ENCODE results near the gene DEDD2.

The DEDD2 gene

GRCh38 chr19:42198676-42199439 is 18.6 kb downstream of the DEDD2 start:
- no peak for DNase-seq (ENCODE audit: low spot score)

DNA sequence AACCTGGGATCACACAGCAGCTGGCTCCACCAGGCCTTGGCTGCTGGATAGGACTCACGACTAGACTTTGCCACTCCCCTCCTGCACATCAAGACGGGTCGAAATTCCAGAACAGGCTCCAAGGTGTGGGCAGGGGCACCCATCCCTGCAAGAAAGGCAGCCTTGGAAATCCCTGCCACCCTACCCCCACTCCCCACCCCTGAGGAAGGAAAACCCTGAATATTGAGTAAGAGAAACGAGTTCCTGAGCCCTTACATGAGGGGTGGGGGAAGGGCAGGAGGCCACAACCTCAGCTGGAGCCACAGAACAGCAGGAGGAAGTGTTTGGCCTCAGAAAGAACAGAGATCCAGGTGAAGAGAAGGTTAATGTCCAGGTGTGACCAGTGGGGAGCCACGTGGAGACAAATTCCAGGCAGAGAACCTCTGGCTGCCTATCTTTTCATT is 20.1 kb downstream of the DEDD2 start:
- no peak for DNase-seq (ENCODE audit: low spot score)

DNA sequence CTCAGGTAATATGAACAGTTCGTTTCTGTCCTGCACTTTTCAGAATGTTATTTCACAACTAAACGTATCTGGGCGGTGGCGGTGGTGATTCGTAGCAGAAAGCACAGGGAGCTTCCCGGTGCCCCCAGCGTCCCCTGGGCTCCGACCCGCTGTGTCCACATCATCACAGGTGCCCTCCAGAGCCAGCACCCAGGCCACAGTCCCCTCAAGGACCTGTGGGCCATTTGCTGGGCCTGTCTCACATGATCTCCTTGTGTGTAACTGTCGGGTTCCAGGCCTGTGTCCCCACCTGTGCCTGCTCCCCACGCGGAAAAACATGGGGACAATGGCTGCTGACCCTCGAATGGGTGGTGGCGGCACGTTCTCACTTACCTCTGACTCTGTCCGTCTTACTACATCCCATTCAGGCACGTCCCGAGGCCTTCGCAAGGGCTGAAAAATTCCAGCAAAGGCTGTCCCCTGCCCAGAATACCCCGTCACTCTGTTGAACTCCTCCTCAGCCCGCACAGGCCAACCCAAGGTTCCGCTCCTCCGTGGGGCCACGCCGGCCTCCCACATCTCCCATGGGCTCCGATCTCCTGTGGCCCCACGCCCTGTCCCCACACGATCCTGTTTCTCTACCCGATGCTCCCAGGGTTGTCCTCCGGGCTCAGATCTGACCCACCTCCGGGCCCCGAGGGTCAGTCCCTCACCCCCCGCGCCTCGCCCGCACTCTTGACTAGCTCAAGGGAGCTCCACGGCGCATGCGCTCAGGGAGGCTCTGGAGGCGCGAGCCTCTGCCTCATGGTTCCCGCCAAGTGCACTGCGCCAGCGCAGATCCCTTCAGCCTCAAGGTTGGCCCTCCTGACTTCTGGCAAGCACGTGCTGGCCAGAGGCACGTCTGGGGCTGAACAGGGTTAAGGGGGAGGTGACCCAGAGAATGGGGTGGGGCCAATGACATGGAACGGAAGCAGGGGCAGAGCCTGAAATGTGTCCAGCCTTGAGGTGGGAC is 21.2 kb downstream of the DEDD2 start:
- no peak for DNase-seq (ENCODE audit: low spot score)

DNA sequence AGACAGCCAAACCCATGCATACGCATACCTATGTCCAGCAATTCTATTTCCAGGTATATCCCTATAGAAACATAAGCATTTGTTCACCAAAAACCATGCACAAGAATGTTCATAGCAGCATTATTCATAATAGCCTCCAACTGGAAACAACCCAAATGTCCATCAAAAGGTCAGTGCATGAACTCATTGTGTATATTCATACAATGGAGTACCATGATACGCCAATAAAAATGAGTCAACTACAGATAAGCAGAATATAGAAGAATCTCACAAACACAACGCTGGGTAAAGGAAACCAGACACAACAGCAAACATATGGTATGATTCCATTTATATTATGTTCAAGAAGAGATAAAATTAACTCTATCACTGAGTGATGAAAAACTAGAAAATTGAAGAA is 23.8 kb downstream of the DEDD2 start:
- no peak for DNase-seq (ENCODE audit: low spot score)

- DNase-seq (ENCODE audit: low spot score): no peak
These were observed 24.2 kb downstream of the DEDD2 start for GRCh38 chr19:42193294-42193693.

- DNase-seq (ENCODE audit: low spot score): peak; percentile 98
These were observed 25.6 kb downstream of the DEDD2 start for GRCh38 chr19:42191855-42192254.

DNA sequence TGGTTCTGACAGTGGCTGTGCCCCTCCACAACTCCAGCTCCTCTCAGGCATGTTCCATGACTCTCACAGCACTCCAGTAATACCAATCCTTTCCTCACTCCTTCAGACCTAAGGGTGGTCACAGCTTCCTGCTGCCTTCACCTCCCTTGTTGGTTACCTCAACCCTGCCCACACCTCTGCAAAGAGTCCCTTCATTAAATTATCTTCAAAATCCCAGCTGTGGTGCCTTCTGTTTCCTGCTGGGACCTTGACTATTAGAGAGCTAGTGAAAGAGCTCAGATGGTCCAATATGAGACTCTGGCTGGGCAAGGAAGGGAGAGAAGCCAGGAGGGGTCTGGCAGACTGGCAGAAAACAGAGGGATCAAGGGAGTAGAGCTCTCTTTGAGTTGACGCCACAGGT is 26.1 kb downstream of the DEDD2 start:
- DNase-seq (ENCODE audit: low spot score): peak; percentile 24

DNA sequence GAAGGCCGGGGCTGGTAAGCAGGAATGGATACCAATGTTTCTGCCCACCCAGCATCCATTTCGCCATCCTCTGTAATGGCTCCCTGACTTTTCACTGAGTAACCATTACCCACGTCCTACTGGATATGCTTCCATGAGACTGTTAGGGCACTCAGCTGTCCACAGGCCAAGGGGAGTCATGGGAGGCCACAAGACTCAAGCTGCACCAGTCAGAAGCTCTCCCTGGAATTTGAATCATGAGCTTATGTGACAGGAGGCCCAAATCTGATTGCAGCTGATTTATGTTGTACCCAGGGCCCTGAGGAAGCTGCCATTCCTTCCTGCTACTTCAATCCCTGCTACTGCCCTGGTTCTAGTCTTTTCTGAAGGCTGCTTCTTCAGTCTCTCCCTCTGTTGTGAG is 28.3 kb downstream of the DEDD2 start:
- DNase-seq (ENCODE audit: low spot score): no peak

DNA sequence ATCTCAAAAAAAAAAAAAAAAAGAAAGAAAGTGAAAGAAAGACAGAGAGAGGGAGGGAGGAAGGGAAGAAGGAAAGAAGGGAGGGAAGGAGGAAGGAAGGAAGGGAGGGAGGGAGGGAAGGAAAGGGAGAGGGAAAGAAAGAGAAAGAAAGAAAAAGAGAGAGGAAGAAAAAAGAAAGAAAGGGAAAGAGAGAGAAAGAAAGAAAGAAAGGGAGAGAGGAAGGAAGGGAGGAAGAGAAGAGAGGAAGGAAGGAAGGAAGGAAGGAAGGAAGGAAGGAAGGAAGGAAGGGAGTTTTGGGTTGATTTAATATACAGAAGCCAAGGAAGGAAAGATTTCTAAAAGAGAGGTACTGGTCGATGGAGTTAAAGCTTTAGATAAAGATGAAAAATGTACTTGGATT is 28.8 kb downstream of the DEDD2 start:
- DNase-seq (ENCODE audit: low spot score): no peak

- no peak for DNase-seq (ENCODE audit: low spot score)
These were observed 32.2 kb downstream of the DEDD2 start for GRCh38 chr19:42185277-42185676.

- peak; percentile 65 for DNase-seq (ENCODE audit: low spot score)
These were observed 33.0 kb downstream of the DEDD2 start for GRCh38 chr19:42184401-42184861.

- DNase-seq (ENCODE audit: low spot score): no peak
These were observed 38.4 kb downstream of the DEDD2 start for GRCh38 chr19:42178791-42179674.

GRCh38 chr19:42177686-42178019 is 39.8 kb downstream of the DEDD2 start:
- DNase-seq (ENCODE audit: low spot score): no peak

DNA sequence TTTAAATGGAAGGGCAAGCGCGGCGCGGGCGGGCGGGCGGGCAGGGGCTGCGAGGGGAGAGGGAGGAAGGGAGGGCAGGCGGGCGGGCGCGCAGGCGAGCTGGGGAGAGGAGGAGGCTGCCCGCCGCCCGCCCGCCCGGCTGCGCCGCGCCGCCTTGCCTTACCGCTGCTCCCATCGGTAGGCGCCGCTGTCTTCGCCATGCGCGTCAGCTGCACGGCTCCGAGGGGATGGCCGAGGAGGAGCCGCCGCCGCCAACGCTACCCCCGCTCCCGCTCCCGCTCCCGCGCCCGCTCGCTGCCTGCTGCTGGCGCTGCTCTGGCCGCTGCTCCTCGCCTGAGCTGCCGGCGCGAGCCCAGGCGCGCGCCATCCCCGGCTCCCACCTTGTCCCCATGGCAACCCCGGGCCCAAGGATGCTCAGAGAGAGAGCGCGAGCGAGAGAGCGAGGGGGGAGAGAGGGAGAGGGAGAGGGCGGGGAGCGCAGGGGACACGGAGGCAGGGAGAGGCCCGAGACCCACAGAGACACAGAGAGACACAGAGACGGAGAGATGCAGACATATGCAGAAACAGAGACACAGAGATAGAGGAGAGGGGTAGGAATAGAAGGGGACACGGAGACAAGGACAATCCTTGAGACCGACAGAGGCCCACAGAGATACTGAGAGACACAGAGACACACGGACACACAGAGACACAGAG is 40.3 kb downstream of the DEDD2 start:
- peak; percentile 68 for DNase-seq (ENCODE audit: low spot score)

DNA sequence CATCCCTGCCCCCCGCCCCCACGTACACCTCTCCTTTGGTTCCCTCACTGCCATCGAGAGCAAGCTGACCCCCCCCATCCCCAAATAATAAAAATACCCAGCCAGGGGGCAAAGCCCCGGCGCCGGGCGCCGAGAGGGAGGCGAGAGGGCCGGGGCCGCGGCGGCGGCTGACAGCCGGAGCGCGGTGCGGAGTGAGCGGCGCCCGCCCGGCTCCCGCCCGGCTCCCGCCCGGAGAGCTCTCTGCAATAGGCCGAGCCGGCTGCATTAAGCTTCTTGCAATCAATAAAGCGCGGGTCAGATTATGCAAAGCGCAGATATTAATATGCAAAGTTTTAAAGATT is 40.9 kb downstream of the DEDD2 start:
- no peak for DNase-seq (ENCODE audit: low spot score)

GRCh38 chr19:42175952-42176648 is 41.4 kb downstream of the DEDD2 start:
- DNase-seq (ENCODE audit: low spot score): no peak

DNA sequence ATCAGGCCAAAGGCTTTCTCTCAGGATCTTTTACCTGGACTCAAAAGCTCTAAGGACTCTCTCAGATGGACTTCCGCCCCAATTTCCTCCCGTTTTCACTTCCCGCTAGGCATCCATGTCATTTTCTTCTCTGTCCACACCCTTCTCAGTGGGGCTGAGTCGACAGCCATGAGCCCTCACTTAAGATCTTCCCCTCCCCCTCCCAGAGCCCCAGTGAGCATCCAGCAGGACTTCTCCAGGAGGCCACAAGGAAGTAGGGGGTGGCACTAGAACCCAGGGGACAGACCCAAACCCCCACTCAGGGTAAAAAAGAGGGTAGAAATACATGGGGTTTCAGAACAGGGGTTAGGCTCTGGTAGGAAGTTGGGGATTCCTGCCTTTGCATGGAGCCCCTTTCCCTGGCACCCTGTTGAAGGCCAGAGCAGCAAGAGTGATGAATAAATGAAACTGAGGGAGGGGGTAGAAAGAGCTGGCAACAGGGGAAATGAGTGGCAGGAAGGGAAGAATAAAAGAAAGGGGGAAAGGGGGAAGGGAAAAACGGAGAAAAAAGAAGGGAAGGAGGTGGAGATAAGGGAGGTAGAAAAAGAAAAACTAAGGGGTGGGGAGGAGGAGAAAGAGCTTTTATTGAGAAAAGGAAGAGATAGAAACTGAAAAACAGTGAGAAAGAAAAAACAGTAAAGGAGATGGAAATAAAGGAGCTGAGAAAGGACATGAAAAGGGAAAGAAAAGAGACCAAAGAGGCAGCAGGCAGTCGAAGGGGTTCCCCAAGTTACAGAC is 42.3 kb downstream of the DEDD2 start:
- no peak for DNase-seq (ENCODE audit: low spot score)

- DNase-seq (ENCODE audit: low spot score): no peak
These were observed 43.3 kb downstream of the DEDD2 start for GRCh38 chr19:42174188-42174587.

DNA sequence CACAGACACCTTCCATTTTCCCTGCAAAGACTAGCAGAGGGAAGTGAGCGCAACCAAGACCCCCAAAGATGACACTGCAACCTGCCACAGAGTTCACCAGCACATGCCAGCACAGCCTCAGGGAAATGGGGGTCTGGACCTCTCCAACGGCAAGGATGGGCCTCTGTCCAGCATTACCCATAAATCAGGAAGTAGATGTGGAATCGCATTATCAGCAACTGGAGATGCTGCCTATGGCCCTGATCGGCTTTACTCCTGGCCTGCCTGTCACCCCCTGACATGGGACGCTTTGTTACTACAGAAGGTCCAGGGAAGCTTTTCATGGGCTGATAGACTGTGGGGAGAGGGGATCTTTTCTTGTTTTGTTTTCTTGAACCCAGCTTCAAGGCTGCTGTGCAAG is 43.8 kb downstream of the DEDD2 start:
- DNase-seq (ENCODE audit: low spot score): no peak

DNA sequence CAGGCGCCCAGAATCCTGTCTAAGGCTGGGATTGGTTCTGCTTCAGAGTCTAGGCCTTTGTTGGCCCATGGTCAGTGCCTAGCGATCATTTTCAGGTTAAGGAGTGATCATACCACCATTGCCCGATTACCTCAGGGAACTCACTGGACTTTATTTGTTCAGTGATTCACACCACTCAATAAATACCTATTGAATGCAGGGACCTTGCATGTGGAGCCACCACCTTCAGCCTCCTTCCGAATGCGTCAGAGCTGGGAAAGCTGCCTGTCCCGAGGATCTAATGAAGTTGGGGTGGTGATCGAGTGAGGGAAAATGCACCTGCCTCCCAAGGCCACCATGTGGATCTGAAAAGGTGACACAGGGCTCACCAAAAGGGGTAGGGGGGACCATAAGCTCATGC is 45.2 kb downstream of the DEDD2 start:
- DNase-seq (ENCODE audit: low spot score): no peak

Measured in LoVo (cell line).